Testis (tissue), 3 donors: ENCODE results near the gene OR2B2. TPM values are rescaled to one million over a fixed set of nuclear protein-coding genes. Genes with fewer than 3 reads are reported as not detected.
A peak's percentile ranks its signal among the peaks of the same experiment; 100 is the strongest.

Source experiments
- DNase-seq: peaks from one replicate; pipeline ENCODE4 v3.0.0-alpha.2; 2019
- H3K27ac ChIP-seq, 2 donors: fragments of 200-600 bp; sonication (generic); one replicate each; pipeline ENCODE4 v1.5.1; 2019
- H3K27me3 ChIP-seq: fragments of 200-600 bp; sonication (generic); one replicate; pipeline ENCODE4 v1.5.1; 2019
- H3K36me3 ChIP-seq: fragments of 200-600 bp; sonication (generic); one replicate; pipeline ENCODE4 v1.5.1; 2017; ENCODE audit warnings: low read depth; ENCODE audit errors: missing control alignments
- H3K4me1 ChIP-seq: fragments of 200-600 bp; sonication (generic); one replicate; pipeline ENCODE4 v1.5.1; 2019
- H3K4me3 ChIP-seq, 2 donors: fragments of 200-600 bp; sonication (generic); one replicate each; pipeline ENCODE4 v1.5.1; 2017 to 2019
- H3K9me3 ChIP-seq: fragments of 200-600 bp; sonication (generic); one replicate; pipeline ENCODE4 v1.5.1; 2017
- POLR2A ChIP-seq: fragments of 450-650 bp; IDR thresholded peaks from one replicate; pipeline ENCODE4 v1.6.1; 2017; ENCODE audit warnings: antibody characterized with exemption, mild to moderate bottlenecking, moderate library complexity
- WGBS, 2 donors: methylation state at CpG; one replicate each; pipeline ENCODE4 v1.1.5; 2018; 5-methylcytosine and 5-hydroxymethylcytosine counted together
- intact Hi-C: fragments of 100-400 bp; cut with DNase I; formaldehyde crosslinking; loops from one replicate; pipeline ENCODE4 v1.15.1; 2023; ENCODE audit warnings: low total_unique reads
- polyA plus RNA-seq: library from polyadenylated mRNA; stranded (reverse); fragments of 350-450 nt; fragmentation: Illumina TruSeq; extraction: RNeasy Lipid Tissue Mini Kit (QIAGEN cat#74804); gene quantifications from one replicate; pipeline ENCODE4 v1.2.3, GENCODE V29; 2014; ENCODE audit warnings: low read depth, low replicate concordance; ENCODE audit not compliant: insufficient read depth
- total RNA-seq, 2 donors: library from RNA; depleted of rRNA; stranded (reverse); fragments of >200 nt; gene quantifications; one replicate each; pipeline ENCODE4 v1.2.3, GENCODE V29; 2016
- TF ChIP-seq, protein P1 (sequence below), 3 experiments: fragments of 450-650 bp in 2 of 3; fragments of 200-600 bp in 1 of 3; sonication (generic) in 1 of 3; IDR thresholded peaks; one replicate each; pipeline ENCODE4 v1.5.1; 2016 to 2019; ENCODE audit warnings: antibody characterized with exemption in 3 of 3, mild to moderate bottlenecking in 2 of 3, moderate library complexity in 1 of 3

The OR2B2 gene
- total and polyA plus RNA-seq, 3 donors from 2014 or later = not detected

DNA sequence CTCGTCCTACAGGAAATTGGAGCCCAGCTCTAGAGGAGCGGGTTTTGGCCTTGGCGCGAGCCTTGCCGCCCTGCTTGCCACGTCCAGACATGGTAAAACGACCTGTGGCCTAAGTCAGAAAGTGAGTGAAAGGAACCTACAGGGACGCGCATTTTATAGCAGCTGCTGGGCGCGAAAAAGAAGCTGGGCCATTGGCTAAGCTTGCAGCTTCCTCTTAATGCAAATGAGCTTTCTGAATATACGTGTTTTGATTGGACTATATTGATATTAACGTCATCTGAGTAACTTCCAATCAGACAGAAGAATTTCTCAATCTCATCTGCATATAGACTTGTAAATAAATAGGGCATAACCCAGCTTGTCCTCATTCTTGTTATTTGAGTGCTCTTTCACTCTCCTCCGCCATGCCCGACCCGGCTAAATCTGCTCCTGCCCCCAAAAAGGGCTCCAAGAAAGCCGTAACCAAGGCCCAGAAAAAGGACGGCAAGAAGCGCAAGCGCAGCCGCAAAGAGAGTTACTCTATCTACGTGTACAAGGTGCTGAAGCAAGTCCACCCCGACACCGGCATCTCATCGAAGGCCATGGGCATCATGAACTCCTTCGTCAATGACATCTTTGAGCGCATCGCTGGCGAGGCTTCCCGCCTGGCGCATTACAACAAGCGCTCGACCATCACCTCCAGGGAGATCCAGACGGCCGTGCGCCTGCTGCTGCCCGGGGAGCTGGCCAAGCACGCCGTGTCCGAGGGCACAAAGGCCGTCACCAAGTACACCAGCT lies 18.9 kb downstream of the OR2B2 start:
- Histone ChIP-seq H3K27me3 (no peaks in the 10 kb centered on the region), H3K27ac (peak overlapping the region; percentile 68 to 75), H3K4me1 (peaks cover 6% of the 10 kb centered on the region), H3K4me3 (peak overlapping the region; percentile 34 to 79), H3K9me3 (no peaks in the 10 kb centered on the region), H3K36me3 (no peaks in the 10 kb centered on the region)
- peak; percentile 90 for DNase-seq
- intact Hi-C loops = no loop called here
- peak; percentile 26 for TF ChIP-seq POLR2A
- TF ChIP-seq, protein P1, sequence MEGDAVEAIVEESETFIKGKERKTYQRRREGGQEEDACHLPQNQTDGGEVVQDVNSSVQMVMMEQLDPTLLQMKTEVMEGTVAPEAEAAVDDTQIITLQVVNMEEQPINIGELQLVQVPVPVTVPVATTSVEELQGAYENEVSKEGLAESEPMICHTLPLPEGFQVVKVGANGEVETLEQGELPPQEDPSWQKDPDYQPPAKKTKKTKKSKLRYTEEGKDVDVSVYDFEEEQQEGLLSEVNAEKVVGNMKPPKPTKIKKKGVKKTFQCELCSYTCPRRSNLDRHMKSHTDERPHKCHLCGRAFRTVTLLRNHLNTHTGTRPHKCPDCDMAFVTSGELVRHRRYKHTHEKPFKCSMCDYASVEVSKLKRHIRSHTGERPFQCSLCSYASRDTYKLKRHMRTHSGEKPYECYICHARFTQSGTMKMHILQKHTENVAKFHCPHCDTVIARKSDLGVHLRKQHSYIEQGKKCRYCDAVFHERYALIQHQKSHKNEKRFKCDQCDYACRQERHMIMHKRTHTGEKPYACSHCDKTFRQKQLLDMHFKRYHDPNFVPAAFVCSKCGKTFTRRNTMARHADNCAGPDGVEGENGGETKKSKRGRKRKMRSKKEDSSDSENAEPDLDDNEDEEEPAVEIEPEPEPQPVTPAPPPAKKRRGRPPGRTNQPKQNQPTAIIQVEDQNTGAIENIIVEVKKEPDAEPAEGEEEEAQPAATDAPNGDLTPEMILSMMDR (IDR thresholded peaks at IDR 0.05) = no peak
- 0 to 2% methylated on average over 22 to 41 of the region's 41 CpGs for WGBS, 2 donors

DNA sequence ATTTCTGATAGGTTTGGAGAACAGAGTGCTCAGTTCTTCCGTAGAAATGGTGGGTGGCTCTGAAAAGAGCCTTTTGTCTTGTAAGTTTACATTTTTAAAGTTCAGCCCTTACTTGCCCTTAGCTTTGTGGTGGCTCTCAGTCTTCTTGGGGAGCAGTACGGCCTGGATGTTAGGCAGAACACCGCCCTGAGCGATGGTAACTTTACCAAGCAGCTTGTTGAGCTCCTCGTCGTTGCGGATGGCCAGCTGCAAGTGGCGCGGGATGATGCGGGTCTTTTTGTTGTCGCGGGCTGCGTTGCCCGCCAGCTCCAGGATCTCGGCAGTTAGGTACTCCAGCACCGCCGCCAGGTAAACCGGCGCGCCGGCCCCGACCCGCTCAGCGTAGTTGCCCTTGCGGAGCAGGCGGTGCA lies 19.5 kb downstream of the OR2B2 start:
- TF ChIP-seq POLR2A = no peak
- TF ChIP-seq, protein P1 (IDR thresholded peaks at IDR 0.05) = no peak
- intact Hi-C loops = no loop called here
- Histone ChIP-seq H3K4me1 (peaks cover 6% of the 10 kb centered on the region), H3K9me3 (no peaks in the 10 kb centered on the region), H3K36me3 (no peaks in the 10 kb centered on the region), H3K27ac (peak overlapping the region; percentile 68 to 75), H3K4me3 (peak overlapping the region; percentile 34 to 79), H3K27me3 (no peaks in the 10 kb centered on the region)
- DNase-seq = no peak
- WGBS, 2 donors = 3 to 16% methylated on average over 4 to 26 of the region's 26 CpGs

DNA sequence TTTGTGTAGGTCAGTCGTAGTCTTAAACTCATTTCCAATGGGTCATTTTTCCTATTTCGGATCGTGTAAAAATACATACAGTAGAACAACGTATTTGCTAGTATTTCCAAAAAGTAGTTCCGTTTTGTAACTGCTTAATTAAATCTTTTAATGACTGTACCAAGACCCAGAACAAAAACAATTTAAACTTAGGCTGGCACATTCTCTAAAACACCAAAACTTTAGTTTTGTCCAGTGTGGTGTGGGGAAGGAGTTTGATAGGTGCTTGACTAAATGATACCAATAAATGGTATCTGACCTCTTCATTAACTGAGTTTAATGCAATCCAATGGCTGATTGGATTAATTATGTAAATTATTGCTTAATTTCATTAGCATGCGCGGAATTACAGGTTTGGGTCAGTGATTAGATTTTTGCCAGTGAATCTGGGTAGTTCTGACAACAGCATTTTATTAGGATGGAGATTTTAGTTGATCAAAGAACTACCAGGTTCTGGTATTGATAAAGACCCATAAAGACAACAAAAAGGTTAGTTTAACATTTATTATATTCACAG lies 20.8 kb downstream of the OR2B2 start:
- intact Hi-C loops = no loop called here

DNA sequence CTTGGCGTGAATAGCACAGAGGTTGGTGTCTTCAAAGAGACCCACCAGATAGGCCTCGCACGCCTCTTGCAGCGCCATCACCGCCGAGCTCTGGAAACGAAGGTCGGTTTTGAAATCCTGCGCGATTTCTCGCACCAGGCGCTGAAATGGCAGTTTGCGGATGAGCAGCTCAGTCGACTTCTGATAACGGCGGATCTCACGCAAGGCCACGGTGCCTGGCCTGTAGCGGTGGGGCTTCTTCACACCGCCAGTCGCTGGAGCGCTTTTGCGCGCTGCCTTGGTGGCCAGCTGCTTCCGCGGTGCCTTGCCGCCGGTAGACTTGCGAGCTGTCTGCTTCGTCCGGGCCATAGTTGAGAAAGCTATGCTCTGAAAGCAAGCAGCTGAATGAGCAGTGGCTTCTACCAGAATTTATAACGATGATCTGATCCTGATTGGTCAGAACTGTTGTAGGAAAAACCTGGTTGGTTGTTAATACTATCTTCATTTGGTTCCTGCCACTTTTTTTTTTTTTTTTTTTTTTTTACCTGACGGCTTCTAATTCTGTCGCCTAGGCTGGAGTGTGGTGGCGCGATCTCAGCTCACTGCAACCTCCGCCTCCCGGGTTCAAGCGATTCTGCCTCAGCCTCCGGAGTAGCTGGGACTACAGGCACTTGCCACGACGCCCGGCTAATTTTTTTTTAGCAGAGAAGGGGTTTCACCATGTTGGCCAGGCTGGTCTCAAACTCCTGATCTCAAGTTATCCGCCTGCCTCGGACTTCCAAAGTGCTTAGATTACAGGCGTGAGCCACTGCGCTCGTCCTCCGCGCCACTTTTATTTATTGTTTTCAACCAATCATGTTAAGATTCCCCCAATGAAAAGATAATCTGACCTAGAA lies 21.5 kb downstream of the OR2B2 start:
- Histone ChIP-seq H3K9me3 (no peaks in the 10 kb centered on the region), H3K27me3 (no peaks in the 10 kb centered on the region), H3K4me3 (peak overlapping the region; percentile 2 to 44), H3K36me3 (no peaks in the 10 kb centered on the region), H3K27ac (peak overlapping the region in 1 of 2 donors; percentile 15), H3K4me1 (peaks cover 1% of the 10 kb centered on the region)
- peak; percentile 67 for DNase-seq
- intact Hi-C loops = no loop called here
- 2 to 5% methylated on average over 35 to 50 of the region's 50 CpGs for WGBS, 2 donors
- TF ChIP-seq POLR2A = no peak
- TF ChIP-seq, protein P1 (IDR thresholded peaks at IDR 0.05) = no peak

More for the DNA sequence above, 20.8 kb downstream of the OR2B2 start:
- no peaks in the 10 kb centered on the region for H3K27me3 ChIP-seq
- WGBS, 2 donors = 30 to 39% methylated on average over 7 of the region's 7 CpGs
- no peak for DNase-seq
- peaks cover 6% of the 10 kb centered on the region for H3K4me1 ChIP-seq
- H3K36me3 ChIP-seq = no peaks in the 10 kb centered on the region
- no peaks in the 10 kb centered on the region for H3K9me3 ChIP-seq
- no peak overlapping the region for H3K4me3 ChIP-seq
- H3K27ac ChIP-seq = no peak overlapping the region
- TF ChIP-seq POLR2A = no peak
- TF ChIP-seq, protein P1 (IDR thresholded peaks at IDR 0.05) = no peak
